Medulla oblongata (tissue), 1 donor: Measurements from ENCODE around the gene TRA2B.

Source experiments
- DNase-seq: peaks from one replicate; pipeline ENCODE4 v3.0.0-alpha.2; 2015; ENCODE audit errors: extremely low spot score

Gene TRA2B

DNA sequence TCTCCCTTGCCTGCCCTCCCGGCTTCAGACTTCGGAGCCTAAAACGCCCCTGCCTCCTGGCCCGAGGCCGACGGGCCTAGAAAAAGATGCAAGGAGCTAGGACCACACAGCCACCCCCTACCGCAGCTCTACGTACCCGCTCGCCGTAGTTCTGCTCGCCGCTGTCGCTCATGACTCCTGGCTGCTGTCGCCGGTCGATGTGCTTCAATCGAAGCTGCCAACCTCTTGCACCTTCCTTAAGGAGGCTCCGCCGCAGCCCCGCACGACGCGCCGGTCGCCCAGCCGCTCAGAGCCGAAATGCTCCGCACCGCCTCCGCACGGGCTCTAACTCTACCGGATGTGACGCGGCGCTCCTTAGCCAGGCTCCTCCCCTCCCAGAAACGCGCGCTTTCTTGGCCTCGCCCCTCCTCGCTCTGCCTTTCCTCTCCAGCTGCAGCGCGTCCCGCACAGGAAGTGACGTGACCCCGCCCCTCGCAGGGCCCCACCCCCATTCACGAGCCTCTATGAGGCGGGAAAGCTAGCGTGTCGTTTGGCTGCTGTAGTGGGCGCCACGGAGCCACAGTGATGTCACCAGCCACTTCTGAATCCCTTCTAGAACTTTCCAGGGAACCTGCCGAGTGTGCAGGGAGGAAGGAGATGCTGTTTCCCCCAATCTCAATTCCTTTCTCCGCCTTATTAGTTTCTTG, at the start of gene TRA2B:
Gene TRA2B, minus strand, starts transcription at position 326 of the 686 bp plus-strand sequence. Its CDS starts 154 bp downstream, at position 172.
- peak; percentile 99 for DNase-seq

DNA sequence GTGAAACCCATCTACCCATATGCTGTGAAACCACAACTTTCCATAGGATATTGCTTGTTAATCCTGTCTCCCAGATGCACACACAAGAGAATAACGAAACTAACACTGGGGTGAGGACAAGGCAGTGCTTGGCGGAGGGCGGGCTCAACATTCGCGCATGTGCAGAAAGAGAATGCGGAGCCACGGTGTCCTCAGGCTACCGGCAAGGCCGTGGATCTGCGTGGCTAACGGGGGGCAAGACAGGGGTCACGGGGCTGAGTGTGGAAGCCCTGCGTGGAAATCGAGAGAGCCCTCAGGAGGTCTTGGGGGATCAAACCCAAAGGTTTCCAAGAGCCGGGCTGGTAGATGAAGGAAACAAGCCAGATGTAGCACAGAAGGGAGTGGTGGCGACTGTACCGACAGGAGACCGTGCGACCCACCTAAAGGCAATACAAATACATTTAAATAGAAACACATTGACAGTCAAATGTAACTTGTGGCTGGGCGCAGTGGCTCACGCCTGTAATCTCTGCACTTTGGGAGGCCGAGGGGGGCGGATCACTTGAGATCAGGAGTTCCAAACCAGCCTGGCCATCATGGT, 48.5 kb upstream of the TRA2B start:
- DNase-seq = no peak

DNA sequence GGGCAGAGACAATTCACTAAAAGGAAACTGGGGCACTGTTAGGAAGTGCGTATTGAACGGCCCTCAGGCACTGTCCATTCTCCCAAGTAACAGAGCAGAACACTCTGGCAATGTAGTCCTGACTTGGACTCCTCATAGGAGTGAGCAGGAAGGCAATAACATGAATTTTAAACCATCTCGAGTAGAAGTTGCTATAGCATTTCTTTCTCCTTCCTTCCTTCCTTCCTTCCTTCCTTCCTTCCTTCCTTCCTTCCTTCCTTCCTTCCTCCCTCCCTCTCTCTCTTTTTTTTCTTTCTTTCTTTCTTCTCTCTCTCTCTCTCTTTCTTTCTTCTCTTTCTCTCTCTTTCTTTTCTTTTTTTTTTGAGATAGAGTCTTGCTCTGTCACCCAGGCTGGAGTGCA, 46.4 kb upstream of the TRA2B start:
- no peak for DNase-seq

DNA sequence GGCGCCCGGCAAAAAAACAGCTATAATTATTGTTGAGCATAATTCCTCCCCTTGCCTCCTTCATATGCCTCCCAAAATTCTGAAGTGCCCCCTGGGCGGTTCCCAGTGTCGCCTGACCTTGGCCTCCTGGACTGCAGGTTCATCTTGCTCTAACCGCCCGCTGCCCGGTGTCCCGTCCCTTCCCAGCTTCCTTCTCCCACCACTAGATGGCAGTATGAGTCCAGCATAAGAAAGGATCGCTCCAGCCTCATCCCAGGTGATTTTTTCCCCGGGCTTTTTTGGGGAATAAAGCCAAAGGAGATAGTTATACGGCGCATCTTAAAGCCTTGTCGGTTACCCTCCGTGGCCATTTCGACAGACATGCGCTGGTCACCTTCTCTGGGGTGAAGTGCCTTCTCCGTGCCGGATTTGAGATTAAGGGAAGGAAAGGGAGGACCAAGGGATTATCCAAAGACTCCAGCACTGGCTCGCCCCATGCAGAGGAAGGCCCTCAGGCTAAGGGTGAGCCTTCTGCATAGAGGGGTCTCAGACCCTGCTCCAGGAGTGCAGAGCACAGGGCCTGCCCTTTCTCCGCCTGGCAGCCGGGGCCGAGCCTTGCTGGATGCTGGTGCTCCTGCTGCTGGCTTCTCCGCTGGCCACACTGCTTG, 45.8 kb upstream of the TRA2B start:
- DNase-seq = peak; percentile 91

DNA sequence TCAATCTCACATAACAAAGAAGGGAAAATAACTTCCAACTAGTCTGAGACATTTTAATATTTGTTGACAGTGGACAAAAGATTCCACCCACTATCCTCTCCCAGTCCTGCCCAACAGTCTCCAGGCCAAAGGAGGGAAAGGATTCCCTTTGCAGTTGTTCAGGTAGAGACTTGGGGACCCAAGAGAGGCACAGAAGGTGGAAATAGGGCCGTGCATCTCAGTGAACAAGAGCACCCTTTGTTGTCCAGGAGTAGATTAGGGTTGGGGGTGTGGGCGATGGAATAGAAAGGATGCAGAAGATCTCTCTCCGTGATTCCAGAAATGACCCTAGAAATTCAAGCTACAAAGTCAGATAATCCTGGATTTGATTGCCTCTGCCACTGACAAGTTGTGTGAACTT, 44.8 kb upstream of the TRA2B start:
- no peak for DNase-seq

DNA sequence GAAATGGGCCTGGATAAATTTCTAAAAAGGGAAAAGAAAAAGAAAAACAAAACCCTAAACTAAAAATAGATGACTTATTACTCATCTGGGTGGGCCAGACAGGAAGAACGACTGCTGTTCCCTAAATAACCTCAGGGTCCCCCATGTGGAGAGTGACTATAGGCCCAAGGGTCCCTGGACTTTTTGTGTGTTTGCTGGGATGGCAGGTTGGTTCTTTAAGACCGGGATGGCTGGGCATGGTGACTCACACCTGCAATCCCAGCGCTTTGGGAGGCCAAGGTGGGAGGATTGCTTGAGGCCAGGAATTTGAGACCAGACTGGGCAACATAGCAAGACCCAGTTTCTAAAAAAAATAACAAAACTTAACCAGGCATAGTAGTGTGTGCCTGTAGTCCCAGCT, 43.8 kb upstream of the TRA2B start:
- DNase-seq = no peak

DNA sequence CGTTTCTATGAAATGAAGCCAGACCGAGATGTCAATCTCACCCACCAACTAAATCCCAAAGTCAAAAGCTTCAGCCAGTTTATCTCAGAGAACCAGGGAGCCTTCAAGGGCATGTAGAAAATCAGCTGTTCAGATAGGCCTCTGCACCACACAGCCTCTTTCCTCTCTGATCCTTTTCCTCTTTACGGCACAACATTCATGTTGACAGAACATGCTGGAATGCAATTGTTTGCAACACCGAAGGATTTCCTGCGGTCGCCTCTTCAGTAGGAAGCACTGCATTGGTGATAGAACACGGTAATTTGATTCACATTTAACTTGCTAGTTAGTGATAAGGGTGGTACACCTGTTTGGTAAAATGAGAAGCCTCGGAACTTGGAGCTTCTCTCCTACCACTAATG, 41.9 kb upstream of the TRA2B start:
- DNase-seq = no peak

DNA sequence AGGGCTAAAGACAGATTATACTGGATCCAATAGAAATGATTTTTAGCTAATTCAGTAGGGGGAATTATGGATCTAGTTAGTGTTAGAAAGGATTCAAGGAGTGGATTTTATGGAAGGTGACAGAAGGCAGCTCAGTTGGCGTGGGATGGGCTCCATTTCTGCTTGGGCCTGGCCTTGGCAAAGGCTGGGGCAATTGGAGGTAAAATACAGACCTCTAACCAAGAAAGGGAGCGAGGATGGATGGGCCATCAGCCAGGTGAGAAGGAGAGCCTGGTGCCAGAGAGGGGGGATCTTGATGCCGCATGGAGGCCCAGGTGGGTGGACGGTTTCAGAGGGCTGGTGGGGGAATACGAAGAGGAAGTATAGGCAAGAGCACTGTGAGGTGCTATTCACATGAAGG, 40.7 kb upstream of the TRA2B start:
- no peak for DNase-seq

DNA sequence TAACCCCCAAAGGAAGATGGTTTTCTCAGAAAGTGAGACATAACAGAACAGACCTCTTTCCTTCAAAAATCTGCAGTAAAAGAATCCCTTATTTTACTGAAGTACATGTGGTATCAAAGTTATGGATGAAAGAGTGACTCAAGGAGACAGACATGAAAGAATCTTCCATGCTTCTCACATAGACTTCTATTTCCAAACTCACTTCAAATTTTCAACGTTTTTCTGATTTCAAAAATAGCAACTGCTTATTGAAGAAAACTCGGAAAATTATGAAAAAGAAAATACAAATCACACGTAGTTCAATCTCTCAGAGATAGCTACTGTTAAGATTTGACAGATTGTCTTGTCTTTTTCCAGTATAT, 39.8 kb upstream of the TRA2B start:
- no peak for DNase-seq

DNA sequence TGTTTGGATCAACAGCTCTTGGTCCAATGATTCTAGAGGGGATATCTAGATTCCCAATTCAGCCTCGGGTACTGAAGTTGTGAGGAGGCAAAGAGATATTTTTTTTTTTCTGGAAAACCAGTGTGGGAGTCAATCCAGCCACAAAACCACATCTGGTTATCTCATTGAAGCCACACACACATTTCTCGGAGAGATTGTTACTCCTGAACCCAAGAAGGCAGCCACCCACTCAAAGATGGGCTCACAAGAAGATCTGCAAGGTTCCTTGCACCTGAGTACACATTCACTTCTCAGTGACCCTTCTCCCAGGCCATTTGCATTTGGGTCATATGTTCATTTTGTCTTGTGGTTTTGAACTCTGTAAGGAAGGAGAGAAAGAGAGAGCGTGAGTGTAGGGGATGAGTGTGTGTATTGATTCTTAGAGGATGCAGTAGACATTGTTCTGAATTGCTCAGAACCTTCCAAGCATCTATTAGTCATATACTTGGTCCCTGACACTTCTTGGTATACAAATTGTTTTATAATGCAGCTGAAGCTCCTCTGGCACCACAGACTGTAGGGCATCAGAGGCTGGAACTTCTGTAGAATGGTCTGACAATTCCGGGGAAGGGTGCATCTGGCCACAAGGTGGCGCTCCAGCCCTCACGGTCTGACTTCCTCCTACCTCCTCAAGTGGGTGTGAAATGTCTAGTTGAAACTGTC, 39.3 kb upstream of the TRA2B start:
- DNase-seq = peak; percentile 82

DNA sequence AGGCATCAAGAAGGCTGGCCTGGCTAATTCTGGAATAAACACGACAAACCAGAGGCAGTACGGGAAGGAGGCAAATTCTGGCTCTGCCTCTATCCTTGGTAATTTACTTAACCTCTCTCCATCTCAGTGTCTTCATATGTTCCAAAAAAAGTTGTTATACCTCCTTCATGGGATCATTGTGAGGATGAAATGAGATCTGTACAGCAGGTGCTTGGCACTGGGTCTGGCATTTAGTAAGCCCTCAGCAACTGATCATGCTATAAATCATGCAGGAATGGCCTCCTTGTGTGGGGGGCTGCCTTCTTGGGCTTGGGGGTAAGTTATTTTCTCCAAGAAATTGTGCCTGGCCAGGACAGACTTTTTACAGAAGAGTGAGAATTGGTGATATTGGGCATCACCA, 38.3 kb upstream of the TRA2B start:
- no peak for DNase-seq

DNA sequence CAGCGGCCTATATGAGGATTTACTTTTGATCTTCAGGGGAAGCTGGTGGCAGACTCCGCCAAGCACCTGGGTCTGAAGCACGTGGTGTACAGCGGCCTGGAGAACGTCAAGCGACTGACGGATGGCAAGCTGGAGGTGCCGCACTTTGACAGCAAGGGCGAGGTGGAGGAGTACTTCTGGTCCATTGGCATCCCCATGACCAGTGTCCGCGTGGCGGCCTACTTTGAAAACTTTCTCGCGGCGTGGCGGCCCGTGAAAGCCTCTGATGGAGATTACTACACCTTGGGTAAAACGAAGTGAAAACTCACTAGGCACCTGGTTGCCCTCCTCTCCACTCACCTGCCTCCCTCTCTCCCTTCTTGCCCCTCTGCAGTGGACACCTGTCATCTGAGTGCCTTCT, 33.8 kb upstream of the TRA2B start:
- no peak for DNase-seq

DNA sequence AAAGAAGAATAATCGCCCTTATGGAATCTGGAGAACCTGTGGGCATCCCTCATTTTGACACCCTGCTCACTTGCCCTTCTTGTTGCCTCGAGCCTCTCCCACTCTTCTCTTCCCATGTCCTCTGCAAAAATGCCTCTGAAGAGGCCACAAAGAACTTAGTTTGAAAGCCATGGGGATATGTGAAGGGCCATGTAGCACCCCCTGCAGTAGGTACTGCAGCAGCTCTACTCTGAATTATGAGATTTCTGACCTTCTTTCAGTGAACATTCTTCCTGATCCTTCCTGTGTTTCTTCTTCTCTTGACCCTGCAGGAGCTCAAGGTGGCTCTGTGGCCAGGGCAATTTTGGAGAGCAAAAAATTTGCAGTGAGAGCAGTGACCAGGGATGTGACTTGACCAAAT, 30.4 kb upstream of the TRA2B start:
- DNase-seq = no peak

DNA sequence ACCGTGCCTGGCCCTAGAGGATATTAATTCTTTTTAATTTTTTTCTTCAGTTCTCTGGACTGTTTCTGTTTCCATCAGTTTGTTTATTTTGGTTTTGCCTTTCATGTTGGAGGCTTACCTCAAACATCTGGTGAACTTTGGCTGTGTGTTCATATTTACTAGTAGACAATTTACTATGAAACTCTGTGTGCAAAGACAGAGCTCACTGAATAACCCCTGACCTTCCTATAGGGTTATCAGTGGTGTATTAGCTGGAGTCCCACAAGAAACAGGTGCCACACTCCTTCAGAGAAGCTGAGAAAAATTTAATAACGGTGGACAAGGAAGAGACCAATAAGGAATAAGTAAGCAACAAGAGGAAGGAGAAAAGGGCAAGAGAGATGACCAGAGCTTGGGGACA, 28.8 kb upstream of the TRA2B start:
- no peak for DNase-seq

DNA sequence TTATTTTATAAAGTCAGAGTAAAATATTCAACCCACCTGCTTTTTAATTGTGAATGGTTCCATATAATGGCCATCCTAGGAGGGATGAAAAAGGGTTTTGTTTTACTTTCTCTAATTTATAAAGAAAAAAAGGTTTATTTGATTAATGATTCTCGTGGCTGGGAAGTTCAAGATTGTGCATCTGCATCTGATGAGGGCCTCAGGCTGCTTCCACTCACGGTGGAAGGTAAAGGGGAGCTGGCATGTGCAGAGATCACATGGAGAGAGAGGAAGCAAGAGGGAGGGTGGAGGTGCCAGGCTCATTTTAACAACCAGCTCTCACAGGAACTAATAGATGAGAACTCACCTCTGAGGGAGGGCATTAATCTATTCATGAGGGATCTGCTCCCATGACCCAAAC, 27.7 kb upstream of the TRA2B start:
- no peak for DNase-seq

DNA sequence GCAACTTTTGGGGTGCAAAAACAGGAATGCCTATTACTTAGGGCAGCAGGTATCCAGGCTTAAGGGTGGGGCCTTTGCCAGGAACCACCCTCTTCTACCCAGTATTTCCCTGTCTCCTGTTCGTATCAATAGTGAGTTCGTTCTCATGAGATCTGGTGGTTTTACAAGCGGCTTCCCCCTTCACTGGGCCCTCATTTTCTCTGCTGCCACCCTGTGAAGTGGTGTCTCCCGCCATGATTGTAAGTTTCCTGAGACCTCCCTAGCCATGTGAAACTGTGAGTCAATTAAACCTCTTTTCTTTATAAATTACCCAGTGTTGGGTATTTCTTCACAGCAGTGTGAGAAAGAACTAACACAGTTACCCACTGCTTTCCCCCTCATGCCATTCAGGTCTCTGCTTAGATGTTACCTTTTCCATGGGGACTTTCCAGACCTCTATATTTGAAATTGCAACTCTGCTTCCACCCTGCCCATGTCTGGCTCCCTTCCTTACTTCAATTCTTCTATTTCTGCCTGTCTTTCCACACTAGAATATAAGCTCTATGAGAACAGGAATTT, 23.9 kb upstream of the TRA2B start:
- no peak for DNase-seq

DNA sequence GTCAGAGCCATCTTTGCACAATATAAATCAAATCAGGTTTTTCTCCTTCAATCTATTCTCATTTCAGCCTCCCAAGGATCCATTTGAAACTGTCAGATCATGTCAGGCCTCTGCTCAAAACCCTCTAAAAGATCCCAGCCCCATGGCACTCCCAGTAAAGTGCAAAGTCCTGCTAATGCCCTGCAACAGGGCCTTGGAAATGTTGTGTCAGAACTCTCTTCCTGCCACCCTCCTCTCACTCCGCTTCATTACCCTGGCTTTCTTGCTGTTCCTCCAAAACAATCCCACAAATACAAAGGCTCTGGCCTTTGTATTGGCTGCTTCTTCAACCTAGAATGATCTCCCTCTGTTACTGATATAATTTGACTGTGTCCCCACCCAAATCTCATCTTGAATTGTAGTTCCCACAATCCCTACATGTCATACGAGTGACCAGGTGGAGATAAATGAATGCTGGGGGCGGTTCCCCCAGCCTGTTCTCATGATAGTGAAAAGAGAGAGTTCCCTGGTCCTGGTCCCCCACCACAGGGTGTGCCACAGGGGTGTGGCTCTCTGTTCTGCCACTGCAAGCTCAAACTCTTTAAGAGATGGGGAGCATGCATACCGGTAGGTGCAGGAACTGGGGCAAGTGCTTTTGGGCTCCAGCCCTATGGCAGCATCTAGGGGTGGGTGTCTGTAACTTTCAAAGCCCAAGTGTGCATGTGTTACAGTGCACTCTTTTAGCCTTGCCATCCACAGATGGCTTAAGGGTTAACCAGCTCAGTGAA, 22.9 kb upstream of the TRA2B start:
- DNase-seq = no peak

DNA sequence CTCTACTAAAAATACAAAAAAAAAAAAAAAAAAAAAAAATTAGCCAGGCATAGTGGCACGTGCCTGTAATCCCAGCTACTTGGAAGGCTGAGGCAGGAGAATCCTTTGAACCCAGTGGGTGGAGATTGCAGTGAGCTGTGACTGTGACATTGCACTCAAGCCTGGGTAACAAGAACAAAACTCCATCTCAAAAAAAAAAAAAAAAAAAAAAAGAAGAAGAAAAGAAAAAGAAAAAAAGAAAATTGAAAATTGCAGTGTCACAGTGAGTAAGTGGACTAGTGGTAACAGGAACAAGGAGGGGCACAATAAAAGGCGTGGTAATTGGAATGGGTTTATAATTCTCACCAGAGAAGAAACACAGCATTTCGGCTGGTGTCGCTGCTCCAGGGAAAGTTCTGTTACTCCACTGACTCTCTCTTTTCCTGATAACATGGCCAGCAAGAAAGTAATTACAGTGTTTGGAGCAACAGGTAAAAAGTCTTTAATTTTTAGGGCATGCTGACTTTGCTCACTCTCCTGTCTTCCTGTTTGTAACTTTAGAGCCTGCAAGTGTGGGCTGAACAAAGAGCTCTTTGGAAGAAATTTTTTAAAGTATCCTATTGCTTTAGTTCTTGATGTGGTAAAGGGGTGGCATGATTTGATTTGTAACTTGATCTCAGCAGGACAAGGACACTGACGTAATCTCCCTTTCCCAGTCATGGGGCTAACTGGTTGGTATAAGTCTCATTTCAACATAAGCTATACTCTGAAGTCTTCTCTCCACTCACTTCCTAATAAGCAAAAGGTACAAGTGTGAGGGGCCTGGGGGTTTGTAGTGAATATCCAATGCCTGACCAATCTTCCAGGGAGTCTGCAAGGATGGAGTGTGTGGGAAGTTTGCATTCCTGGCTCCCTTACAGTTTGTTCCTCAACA, 22.1 kb upstream of the TRA2B start:
- no peak for DNase-seq

DNA sequence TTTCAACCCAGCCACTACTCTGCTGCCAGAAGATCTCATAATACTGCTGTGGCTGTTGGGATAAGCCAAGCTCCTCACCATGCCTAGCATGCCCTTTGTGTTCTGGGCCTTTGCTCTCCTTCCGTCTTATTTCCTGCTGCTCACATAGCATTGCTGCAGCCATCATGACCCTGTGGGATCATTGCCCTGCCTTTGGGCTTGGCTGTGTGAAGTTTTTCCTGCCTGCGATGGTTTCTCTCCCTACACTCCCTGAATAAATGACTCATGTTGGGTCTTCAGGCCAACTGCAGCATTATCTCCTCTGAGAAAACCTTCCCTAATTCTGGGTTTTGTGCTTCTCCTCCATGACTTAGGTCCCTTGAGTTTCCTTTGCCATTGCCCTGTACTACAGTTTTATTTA, 20.8 kb upstream of the TRA2B start:
- no peak for DNase-seq

DNA sequence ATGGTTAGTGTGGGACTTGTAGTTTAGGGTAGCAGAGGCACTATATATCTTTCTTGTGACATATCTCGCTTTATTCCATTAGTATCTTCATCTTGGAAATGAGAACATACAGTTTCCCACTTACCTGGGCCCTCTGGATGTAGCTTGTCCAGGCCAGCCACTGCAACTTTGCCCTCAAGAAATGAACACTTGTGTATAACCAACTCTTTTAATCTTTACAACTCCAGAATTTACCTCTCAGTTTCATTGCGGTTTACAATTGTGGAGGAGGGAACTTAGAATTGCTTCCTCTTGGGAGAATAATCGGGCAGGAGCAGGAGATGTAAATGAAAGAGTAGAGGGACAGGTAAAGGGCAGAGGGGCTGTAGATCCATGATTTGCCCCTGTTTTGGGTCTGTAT, 18.4 kb upstream of the TRA2B start:
- DNase-seq = no peak

DNA sequence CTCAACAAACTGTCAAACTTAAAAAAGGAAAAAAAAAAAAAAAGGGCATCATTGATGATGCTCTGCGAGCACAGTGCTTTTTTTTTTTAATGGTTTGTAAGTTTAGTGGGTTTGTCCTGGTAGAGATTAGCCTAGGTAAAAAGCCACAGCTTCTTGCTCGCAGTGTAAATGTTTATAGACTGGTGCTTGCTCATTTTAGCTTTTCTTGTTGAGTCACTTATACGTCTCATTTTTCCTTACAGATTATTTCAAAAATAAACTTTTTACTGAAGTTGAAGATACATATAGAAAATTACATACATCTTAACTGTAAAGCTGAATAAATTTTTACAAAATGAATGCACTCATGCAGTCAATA, 16.5 kb upstream of the TRA2B start:
- no peak for DNase-seq
